SH-SY5Y (cell line): ENCODE measurements around the gene SKAP1.

Experiments
- GATA2 ChIP-seq: IDR thresholded peaks from 2 replicates; pipeline ENCODE4 v1.6.1; 2011; ENCODE audit warnings: mild to moderate bottlenecking, low read depth, low read length
- GATA3 ChIP-seq: IDR thresholded peaks from 2 replicates; pipeline ENCODE4 v1.6.1; 2011; ENCODE audit warnings: low read depth, mild to moderate bottlenecking, low read length, moderate library complexity

DNA sequence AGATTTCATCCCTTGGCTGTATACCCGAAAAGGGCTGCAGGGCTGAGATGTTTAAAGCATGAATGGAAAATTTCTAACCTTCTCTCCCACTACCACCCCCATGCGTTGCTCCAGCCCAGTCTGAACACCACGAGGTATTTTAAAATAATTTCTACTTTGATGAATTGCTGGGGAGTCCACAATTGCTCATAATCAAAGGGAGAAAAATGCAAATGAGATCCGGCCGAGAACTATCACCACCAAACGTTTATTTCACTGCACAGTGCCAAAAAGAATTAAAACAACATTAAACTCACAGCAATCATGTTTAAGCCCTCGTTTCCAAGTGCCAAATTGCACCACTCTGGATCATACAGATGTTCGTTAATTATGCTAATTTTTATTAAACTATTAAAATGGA lies 285.8 kb downstream of the SKAP1 start:
- no peak for TF ChIP-seq GATA2
- TF ChIP-seq GATA3: no peak
